IPS DF 4.7 (cell line): ENCODE data around the gene LAMTOR2.
A peak's percentile ranks its signal among the peaks of the same experiment; 100 is the strongest.

Source experiments
- DNase-seq: peaks from one replicate; pipeline ENCODE4 v3.0.0-alpha.2; 2013; ENCODE audit warnings: low spot score; ENCODE audit errors: extremely low read depth

LAMTOR2 gene

DNA sequence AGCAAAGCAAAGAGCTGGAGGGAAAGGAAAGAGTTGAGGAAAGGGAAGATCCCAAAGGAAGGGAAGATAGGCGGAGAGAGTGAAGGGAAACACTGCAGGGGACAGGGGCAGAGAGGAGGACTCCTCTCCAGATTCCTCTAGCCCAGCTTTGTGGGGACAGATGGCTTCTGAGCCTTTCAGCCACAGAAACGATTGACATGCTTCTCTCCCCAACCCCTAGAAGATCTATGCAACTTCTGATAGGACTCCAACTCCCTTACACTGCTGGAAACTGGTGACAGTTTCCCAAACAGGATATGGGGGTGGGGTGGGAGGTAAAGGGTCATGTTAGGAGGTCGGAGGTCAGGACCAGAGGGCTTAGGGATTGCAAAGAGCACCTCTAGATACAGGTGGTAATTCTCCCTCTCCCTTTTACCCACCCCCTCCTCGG lies 21.2 kb downstream of the LAMTOR2 start:
- no peak for DNase-seq

DNA sequence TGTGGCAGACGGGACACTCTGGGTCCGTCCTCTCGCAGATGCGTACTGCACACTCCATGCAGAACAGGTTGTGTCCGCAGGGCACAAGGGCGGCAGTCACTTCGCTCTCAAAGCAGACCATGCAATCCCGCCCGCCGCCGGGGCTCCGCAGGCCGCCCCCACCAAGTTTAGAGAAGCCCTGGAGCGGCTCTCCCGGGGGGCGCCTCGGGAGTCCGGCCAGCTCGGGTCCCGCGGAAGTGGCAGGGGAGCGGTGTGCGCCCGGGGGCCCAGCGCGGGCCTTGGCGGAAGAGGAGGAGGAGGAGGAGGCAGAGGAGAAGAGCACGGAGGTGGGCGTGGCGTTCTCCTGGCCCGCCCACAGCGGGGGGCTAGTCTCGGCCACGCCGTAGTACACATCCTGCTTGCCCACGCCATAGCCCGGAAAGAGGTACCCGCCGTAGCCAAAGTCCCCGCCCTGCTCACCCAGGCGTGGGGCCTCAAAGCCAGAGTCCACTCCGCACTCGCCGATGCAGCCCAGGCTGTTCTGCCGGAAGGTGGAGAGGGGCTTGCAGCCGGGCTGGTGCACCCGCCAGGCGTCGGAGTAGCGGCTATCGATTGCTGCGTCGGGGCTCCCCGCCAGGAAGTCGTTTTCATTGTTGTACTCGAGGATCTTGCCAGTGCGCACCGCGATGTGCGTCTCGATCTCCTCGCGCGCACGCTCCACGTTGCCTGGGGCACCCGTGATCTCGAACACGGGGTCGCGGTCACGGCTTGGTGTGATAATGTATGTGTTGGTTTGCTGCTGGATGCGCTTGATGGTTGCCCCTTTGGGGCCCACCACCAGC lies 22.2 kb downstream of the LAMTOR2 start:
- no peak for DNase-seq

DNA sequence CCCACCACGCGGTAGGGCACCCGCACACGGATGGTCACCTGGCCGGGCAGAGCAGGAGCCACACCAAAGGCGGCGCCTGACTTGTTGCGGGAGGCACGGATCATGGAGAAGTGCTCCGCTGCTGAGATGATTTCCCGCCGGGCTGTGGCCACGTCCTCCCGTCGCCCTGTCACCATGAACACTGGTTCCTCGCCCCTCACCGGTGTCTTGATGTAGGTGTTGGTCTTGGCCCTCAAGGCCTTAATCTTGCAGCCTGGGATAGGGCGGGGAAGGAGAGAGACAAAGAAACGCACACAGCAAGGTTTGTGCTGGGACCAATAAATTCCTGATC lies 22.8 kb downstream of the LAMTOR2 start:
- DNase-seq: no peak

DNA sequence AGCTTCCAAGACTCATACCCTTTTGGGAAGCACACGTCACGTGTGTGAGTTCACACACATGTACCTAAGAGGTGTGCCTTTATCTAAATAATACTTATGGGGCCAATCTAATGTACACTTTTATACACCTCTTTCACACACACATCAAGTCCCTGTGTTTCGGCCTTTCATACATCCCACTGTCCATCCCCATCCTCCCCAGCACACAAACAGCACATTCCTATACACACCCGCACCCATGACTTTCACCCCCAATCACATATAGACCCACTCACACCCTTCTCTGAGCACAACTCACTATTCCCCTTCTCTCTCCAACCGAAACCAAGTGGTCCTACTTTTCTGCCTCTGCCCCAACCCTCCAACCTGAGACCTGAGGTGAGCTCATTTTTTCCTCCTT lies 24.1 kb downstream of the LAMTOR2 start:
- no peak for DNase-seq

DNA sequence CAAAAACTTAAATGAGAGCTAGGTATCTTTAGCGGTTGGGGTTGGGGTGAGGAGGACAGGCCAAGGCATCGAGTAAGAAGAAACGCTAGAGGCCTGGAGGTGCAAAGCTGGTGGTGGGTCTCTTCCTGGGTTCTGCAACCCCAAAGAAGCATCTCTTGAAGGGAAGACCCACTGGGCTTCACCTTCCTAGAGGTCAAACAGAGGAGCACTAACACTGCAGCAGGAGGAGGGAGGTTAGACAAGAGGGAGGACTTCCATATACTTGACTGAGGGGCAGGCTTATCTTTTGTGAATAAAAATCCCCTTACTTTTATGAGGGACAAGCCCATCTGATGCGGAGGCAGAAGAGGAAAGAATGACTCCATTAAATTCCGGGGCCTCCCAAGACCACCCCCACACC lies 25.2 kb downstream of the LAMTOR2 start:
- no peak for DNase-seq

DNA sequence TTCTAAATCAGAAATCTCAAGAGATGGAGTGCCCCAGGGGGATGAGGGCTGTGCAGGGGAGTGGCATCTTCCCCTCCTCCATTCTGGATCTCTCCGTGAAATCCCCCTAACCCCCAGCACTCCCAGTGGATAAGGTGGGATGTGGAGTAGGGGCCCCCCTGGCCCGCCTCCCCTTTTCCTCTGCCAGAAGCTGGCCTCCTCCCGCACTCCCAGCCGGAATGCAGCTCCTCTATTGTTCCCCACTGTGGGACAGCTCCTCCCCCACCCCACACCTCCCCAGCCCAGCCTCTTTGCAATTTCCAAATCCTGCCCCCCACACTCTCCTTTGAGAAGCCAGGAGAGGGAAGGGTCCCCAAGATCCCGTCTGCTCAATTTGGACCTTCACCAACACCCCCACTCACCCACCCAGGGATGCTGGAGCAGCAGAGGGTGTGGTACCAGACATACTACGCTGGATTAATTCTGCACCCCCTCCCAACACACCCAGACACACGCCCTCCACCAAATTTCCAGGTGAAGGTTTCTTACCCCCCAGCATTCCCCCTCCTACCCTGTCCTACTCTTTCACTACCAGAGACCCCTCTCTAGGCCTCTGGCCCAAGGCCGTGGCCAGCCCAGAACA lies 25.8 kb downstream of the LAMTOR2 start:
- no peak for DNase-seq

DNA sequence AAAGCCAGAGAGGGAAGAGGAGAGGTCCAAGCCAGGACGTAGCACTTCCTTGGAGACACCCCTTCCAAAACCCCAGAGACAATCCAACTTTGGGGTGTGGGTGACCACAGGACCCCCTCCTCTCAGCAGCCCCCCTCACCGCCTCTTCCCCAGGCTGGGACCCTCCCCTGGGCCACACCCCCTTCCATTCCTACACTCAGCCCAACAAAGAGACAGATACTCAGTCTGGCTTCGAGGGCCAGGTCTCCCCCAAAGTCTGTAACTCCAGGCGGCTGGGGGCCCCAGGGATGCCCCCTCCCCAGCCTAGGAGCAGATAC lies 26.2 kb downstream of the LAMTOR2 start:
- no peak for DNase-seq

DNA sequence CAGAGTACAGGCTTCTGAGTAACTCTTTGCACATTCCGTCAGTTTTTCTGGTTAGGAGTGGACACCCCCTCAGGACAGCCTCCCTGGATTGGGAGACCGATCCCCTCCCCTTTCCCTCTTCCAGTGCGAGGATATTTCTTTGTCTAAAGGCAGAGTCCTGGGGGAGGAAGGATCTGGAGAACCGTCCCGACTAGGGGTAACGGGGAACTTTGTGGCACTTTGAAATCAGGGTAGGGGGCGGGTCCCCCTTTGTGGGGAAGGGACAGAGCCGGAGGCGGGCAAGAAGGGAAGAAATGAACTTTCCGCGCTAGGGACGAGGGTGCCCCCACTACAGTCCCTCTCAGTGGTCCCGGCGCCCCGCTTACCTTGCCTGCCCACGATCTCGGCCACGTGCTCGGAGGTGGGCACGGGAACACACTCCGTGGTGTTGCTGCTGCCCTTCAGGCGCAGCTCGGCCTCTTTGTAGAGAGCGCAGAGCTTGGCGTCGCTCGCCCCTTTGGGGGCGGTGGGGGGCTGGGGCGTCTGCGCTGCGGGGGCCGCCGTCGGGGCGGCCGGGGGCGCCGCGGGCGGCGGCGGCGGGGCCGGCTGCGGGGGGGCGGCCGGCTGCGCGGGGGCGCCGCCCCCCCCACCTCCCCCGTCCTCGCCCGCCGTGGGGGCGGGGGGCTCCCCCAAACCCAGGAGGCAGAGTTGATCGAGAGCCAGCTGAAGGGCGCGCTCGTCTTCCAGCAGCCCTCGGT lies 26.8 kb downstream of the LAMTOR2 start:
- no peak for DNase-seq

DNA sequence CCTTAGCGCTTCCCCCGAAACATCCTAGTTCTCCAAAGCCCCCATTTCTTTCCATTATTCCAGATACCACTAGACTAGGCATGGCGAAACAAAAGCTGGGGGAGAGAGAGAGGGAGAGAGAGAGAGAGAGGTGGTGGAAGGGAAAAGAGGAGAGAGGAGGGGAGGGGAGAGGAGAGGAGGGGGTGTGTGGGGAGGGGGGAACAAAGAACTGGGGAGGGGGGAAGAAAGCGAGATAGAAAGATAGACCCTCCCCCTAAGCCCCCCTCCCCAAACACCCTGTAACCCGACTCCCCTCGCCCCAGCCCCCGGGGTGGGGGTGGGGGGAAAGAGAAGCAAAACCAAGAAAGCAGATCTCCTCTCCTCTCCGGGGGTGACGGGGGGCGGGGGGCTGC lies 27.3 kb downstream of the LAMTOR2 start:
- no peak for DNase-seq

DNA sequence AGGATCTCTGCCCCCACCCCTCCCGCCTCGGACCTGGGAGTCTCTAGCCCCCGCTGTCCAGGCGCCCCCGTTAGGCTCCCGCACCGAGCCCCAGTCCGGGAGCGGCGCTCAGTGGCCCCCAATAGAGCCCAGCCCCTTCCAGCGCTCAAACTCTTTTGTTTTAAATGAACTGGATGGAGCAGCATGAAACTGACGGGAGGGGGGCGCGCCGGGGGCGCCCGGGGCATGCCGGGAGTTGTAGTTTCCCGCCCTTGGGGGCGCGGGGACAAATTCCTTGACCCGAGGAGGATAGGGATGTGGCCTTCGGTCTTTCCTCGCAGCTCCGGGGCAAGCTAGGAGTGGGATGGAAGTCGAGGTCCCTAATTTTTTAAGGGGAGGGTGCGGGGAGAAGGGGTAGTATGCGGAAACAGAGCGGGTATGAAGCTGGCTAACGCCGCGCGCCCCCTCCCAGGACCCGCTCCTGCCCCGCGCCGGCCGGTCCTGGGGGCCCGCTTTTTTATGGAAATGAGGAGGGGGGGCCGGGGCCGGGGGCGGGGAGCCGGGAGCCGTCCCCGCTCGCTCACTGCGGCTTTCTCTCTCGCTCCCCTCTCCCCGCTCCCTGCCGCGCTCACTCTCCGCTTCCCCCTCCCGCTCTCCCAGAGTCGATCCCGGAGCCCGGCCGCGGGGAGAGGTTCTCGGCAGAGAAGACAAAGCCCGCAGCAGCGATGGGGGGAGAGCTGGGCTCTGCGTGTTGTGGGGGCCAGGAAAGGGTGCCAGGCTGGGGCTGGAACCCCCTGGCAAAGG lies 27.9 kb downstream of the LAMTOR2 start, which contains the start of gene MEX3A:
MEX3A (minus strand) TSS at position 157 of the 783 bp plus-strand sequence. CDS start 467 bp downstream, outside the sequence.
- peak; percentile 88 for DNase-seq

DNA sequence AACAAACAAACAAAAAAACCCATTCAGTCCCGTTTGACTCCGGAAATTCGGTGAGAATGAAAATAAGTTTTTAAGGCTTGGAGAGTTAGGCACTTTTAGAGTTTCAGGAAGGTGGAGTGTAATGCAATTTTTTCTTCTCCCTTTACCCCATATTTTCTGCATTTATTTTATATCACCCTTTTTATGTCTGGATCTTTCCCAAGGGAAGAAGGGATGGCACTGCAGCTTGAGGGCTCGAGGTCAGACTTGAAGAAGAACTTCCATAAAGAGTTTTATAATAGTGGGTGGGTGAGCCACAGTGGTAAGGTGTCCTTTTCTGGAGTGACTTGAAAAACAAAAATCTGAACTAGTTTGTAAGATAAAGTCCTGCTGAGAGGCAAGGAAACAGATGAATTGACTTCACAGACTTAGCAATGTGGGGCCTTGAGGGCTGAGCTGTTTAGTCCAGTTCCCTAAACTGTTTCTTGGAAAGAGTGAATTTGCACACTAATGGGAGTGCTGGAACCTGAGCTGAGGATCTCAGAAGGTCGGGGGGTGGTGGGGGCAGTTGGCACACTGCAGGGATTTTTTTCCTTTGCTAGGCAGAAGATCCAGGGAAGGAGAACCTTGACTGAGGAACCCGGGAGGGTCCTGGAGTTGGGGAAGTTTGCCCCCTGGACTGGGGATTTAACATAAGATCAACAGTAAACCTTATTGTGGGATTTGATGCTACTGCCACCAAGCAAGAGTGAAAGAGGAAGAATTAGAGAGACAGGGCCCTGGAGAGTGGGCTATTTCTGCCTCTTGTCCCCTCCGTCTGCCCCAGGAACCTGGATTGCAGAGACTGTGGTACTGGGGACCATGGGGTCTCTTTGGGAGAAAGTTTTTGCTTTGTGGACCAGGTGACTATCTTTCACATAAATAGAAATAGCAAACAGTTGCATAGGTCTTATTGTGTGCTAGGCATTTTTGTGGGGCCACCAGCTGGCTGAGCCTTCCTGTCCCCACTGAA lies 29.5 kb downstream of the LAMTOR2 start:
- DNase-seq: no peak

DNA sequence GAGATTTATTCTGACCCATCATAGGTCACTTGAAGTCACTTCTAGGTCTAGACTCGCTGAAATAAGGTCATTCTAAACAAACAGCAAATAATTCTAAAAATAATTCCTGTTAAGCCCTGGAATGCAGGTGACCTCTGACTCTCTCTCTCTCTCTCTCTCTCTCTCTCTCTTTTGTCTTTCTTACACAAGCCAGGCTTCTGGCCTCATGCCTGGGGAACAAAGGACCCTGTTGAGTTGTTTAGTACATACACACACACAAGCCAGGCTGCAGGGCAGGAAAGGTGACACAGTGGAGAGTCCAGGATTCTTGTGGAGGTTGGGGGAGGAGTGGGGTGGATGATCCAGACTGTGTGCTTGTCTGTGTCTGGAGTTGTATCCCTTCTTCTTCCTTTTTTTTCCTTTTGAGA lies 31.7 kb downstream of the LAMTOR2 start:
- DNase-seq: no peak

DNA sequence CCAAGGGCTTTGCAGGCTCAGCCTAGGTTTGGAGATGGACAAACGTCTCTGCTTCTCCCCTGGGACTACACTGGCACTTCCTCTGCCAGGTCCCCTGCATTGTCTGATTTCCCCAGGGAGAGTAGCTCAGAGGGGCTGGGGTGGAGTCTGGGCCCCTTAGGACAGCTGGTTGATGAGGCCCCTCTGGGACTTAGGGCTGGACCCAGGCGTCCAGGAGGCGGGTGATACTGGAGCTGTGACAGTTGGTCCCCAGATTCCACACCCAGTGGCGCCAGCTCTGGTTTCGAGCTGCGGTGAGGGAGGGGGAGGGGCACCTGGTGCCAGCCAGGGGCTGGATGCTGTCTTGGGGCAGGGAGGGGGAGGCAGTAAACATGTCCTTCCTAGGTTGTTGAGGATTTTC lies 35.1 kb downstream of the LAMTOR2 start:
- DNase-seq: no peak

DNA sequence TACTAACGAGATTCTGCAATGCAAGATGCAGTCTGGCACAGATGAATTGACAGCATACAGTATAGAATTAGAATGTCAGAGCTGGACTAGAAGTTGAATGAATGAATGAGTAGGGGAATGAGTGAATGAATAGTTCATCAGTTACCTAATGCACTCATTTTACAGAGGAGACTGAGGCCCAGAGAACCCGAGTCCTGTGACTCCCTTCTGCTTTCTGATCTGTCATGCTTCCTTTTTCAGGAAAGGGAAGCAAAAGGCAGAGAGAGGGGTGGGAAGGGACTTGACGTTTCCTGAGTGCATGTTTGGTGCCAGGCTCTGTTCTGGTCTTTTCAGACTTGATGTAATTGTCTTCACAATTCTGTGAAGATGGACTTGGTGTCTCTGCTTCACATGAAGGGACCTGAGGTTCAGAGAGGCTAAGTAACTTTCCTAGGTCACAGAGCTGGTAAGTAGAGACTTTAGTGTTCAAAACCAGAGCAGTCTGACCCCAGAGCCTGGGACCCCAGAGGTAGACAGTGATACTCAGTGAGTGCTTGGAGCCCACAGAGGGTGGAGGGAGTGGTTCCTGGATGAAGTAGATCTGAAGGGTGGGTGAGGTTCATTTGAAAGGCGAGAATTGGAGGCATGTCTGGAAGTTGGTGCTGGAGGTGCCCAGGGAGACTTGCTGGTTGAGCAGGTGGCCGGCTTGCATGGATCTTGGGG lies 35.7 kb downstream of the LAMTOR2 start:
- DNase-seq: no peak

DNA sequence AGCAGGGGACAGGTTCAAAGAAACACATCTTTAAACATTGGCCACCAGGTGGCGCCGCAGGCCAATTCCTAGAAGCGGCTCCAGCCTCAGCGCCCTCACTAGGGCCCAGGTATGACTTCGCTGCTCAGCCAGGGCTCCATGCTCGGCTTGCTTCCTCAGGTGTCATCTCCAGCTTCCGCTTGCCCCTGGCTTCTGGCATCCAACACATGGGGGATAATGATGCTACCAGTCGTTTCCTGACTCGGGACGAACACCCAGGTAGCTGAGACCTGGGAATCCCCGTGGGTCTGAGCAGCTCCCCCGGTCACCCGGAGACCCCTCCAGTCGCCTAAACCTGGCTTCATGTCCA lies 36.2 kb downstream of the LAMTOR2 start:
- no peak for DNase-seq

DNA sequence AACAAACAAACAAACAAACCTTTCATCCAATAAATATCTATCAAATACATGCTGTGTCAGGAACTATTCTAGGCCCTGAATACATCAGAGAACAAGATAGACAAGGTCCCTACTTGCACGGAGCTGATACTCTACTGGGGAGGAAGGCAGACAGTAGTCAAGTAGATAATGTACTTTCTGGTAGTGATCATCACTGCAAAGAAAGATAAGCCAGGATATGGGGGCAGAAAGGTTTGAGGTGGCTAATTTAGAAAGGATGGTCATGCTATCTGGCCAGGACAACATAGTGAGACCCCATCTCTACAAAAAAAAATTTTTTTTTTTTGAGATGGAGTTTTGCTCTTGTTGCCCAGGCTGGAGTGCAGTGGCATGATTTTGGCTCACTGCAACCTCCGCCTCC lies 37.0 kb downstream of the LAMTOR2 start:
- DNase-seq: no peak

DNA sequence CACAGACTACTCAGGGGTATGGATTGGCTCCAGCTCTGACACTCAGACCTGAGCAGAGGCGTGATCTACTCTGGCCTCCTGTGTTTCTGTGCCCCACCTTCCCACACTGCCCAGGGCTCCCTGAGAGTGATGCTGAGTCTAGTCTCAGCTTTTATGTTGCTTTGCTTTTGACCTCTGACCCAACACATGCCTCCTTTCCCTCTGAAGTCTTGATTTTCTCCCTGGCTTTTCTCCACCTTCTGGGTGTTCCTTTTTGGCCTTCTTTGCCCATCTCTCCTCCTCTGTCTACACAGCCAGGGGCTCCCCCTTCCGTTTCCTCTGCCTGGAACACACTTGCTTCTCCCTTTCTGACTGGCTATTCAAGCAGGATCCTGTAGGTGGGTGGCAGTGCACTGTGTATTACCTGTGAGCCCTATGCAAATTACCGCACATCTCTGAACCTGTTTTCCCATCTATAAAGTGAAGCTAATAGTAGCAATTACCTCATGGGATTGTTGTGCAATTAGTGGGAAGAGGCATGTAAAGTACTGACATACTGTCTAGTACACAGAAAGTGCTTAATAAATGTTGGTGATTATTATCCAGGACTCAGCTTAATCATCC lies 41.4 kb downstream of the LAMTOR2 start:
- no peak for DNase-seq

DNA sequence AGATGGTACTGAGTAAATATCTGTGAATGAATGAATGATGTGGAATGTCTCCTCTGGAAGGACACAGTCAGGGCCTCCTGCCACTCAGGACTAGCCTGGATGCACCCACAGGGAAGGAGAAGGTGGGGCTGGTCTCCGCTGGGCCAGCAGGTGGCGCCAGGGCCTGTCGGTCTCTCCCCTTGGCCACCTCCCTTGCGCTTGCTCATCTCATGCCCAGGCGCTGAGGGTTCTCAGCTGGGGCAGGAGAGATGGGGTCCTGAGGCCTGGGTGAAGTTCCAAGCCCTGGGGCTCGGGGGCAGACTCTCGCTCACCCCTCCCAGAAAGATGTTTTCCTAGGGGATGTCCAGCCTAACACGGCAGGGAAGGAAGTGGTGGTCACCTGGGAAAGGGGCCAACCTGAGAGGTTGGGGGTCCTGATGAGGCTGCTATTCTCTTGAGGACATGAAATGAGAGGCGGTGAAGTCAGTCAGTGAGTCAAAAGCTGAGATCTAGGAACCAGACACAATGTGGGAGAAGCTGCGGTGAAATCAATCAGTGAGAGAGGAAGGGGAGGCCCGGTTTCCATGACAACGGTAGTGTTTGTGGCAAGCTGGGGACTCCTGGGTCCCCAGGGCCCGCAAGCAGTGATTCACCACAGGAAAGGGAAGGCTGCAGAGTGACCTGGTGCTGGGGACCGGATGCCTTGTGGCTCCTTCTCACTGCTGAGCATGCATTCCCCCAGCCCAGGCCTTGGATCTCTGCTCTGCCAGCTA lies 42.2 kb downstream of the LAMTOR2 start:
- DNase-seq: no peak
